HG03103 (cell line): ENCODE data around the gene CLMN.

ENCODE experiments used
- ATAC-seq: cut with Tn5 transposase; IDR thresholded peaks from one replicate; pipeline ENCODE4 v1.9.1; 2021; ENCODE audit warnings: low read depth; ENCODE audit not compliant: unreplicated experiment

Gene CLMN

DNA sequence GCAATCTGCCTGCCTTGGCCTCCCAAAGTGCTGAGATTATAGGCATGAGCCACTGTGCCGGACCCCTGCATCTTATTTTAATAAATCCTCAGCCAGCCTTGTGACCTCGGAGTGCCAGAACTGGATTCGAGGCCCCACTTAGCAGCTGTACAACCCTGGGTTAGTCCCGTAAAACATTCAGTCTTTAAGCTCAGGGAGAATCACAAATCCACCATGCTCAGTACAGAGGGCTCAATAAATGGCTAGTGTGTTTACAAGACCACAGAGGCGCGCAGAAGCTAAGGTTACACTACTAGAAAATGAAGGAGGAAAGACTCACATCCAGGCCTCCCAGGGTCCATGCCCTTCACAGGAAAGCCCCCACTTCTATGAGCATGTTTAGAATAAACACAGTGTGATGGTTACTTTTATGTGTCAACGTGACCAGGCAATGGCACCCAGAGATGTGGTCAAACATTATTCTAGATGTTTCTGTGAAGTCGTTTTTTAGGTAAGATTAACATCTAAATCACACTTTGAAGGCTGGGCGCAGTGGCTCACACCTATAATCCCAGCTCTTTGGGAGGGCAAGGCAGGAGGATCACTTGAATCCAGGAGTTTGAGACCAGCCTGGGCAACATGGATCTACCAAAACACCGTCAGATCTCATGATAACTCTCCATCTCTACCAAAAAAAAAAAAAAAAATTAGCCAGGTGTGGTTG, 55.3 kb downstream of the CLMN start:
- ATAC-seq = no peak

DNA sequence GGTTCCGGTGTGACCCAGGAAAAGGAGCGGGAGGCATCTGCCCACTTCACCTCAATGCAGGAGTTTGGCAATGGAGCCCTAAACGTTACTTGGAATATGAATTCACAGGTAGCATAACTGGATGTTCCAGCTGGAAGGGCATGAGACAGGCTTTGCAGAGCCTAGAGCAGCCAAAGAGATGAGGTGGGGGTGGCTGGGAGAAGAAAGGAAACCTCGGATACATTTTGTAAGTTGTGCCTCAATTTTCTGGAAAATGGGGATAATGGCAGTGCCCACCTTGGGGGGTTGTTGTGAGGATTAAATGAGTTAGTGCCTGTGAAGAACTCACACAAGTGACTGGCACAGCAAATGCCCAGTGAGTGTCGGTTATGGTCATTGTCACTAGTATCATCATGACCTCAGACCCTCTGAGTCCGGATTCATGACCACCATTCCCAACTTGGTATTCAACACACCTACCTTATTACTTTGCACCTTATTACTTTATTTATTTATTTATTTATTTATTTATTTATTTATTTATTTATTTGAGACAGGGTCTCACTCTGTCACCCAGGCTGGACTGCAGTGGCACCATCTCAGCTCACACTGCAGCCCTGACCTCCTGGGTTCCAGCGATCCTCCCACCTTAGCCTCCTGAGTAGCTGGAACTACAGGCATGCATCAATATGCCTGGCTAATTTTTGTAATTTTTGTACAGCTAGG, 56.0 kb downstream of the CLMN start:
- no peak for ATAC-seq

DNA sequence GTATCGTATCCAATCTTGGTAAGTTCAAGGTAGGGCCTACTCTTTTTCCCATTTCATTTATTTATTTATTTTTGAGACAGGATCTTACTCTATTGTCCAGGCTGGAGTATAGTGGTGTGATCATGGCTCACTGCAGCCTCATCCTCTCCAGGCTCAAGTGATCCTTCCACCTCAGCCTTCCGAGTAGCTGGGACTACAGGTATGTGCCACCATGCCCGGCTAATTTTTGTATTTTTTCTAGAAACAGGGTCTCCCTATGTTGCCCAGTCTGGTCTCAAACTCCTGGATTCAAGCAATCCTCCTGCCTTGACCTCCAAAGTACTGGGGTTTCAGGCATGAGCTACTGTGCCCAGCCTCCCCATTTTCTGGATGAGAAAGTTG, 57.2 kb downstream of the CLMN start:
- no peak for ATAC-seq

DNA sequence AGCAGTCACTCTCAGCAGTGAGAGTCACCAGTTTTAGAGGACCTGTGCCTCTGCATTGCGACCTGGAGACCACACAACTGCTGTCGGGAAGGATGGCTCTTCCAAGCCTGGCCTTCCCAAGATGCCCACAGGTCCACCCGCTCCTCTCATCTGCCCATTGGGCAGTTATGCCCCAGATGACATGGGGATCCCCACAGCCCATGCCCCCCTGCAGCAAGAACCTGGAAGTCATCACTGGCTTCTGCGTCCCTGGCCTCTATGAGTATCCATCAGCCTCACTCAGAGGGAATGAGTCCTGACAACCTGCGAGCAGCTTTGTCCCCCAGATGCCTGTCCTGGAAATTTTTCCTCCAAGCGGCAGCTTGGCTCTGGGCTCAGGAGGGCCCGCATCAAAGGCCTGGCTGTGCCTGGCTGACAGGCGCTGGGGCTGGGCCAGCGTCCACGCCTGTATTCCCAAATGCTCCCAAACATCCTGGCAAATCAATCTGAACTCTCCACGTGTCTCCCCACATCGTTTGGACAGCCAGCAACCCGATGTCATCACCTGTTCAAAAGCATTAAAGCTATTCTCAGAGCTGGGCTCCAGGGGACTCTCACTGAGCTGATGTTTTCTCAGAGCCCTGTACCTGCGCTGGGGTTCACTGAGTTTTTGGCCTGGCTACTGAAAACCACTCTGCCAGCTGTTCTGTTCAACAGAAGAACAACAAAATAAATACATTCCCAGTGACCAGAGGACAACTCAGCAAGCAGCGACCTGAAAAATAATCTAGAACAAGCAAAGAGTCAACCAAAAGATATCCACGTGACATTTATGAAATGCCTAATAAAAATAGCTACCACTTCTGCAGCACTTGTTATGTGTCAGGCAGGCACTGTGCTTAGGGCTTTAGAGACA, 57.8 kb downstream of the CLMN start:
- no peak for ATAC-seq

DNA sequence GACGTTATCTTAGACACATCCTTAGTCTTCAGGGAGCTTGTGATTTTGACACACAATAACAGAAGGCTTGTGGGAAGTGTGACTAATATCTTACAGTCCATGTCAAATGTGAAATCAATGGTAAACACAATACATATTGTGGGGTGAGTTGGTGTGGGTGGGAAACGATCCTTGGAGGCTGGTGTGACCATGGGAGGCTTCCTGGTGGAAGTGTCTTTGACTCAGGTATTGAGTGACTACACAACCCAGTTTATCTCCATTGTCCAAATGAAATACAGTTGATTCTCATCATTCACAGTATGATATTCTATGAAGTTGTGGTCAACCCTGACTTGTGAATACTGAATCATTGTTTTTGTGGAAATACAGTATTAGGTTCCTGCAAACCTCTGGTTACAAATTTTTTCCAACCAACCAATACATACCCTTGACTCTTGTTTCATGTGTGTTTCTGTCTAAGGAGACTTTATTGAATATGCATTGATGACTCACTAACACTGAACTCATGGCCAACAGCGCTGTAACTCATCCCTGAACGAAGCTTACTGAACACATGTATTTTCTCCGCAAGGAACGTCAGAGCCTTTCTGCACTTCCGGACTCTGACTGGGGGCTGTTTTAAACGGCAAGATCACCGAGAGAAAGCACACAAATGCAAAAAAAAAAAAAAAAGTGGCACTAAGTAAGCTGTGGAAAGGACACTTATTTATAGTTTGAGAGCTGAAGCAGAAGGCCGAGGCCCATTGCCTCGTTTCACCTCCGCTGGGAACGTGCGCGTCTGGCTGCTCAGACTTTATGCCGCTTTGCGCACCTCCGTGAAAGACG, 59.0 kb downstream of the CLMN start:
- ATAC-seq = no peak

DNA sequence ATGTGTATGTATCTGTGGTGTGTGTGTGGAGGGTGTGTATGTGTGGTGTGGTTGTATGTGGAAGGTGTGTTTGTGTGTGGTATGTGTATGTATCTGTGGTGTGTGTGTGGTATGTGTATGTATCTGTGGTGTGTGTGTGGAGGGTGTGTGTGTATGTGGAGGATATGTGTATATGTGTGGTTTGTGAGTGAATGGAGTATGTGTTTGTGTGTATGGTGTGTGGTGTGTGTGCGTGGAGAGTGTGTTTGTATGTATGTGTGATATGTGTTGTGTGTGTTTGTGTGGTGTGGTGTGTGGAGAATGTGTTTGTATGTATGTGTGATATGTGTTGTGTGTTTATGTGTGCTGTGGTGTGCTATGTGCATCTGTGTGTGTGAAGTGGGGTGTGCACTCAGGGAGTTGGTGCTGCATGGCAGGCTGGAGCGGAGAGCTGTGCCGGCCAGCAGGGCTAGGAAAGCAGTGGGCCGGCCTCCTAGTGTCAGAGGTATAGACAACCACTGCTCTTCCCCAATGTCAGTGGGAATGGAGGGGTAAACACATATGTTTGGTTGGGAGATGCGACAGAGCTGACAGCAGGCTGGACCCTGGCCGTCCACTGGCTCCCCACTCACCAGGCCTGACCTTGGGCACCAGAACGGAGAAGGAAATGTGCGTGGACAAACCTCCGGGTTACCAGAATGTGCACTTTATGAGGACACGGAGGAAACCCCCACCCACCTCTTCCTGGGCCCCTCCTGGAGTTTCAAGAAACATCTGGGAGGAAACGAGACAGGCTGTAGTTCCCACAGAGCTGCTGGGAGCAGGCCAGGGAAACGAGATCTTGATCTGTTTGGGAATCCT, 60.7 kb downstream of the CLMN start:
- ATAC-seq = no peak

DNA sequence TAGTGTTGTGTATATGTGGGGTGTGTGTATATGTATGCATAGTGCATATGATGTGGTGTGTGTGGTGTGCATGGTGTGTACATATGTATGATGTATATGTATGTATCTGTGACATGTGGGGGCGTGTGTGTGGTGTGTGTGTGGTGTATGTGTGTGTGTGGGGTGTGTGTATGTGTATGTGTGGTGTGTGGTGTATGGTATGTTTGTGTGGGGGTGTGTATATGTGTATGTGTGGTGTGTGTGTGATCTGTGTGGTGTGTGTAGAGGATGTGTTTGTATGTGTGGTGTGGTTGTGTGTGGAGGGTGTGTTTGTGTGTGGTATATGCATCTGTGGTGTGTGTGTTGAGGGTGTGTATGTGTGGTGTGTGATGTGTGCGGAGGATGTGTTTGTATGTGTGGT, 61.6 kb downstream of the CLMN start:
- ATAC-seq = no peak

DNA sequence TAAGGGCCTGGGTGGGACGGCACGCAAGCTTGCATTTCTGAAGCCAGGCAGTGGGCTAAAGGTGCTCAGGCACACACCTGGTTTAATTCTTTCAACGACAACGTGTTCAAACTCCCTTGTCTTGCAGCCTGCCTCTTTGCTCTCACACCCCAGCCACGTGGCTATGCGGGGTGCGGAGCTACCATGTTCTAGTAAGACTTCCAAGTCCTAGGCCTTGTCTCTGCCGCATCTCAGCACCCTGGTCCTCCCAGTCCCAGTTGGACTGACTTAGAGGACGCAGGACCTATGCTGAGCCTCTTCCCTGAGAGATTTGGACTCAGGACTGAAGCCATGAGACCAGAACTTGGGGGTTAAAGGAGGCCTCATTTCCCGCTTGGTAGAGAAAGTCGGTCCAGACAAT, 62.2 kb downstream of the CLMN start:
- no peak for ATAC-seq

DNA sequence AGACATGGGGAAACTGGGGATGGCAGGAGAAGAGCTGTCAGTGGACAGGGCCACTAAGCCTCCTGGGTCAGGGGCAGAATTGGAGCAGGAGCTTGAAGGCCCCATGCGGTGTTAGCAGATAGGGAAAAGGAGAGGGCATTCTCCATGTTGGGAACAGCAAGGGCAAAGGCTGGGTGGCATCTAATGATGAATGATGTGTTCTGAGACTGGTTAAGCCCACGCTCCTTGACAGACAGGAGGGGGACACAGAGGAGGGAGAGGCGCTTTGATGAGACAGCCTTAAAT, 63.0 kb downstream of the CLMN start:
- no peak for ATAC-seq

DNA sequence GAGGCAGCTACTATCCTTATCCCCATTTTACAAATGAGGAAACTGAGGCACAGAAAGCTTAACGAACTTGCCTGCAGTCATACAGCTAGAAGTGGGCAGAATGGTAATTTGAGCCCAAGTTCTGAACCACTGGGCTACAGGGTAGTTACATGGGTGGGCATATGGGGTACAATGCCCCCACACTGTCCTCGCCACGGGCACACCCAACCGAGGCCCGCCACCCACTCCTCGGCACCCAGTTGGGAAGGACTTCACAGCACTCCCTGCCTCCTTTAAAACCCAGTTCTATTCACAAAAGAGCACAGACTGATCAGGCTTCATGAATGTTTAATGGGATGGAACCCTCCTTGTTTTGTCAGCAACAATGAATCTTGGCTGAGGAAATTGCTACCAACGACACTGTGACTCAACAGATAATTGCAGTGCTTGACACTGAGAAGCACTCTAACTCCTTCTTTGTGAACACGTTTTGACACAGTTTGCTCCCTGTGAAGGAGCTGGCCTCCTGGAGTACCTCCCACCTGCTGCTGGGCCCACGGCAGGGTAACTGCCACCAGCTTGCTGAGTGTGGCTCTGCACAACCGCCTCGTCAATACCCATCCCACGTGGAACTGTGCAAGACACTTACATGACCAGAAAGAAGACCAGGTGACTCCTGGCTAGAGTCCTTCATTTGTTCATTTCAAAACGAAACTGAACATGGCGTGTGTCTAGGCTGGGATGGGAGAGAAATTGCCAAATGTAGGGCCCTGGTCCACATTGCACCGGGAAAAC, 63.5 kb downstream of the CLMN start:
- no peak for ATAC-seq

DNA sequence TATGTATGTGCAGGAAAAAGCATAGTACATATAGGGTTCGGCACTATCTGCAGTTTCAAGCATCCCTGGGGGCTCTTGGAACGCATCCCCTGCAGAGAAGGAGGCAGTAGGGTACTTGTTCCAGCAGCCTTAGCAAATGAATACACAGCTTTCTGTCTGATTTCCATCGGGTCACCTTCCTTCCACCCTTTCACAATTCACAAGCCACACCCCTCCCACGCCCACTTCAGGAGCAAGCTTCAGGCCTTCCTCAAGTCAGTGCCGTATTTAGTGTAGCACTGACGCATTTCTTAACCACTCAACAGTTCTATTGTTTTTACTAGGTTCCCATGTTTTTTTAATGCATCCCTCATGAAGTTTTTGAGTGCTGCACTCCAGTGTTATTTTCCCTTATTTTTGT, 64.2 kb downstream of the CLMN start:
- ATAC-seq = no peak

DNA sequence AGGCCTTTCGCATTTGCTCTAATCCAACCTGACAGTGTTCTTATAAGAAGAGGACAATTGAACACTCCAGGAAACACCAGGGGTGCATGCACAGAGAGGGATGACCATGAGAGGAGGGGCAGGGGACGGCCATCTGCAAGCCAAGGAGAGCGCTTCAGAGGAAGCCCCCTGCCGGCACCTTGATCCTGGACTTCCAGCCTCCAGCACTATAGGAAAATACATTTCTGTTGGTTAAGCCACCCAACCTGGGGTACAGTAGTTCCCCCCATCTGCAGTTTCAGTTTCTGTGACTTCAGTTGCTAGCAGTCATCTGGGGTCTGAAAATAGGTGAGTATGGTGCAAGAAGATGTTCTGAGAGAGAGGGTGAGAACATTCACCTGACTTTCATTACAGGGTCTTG, 64.7 kb downstream of the CLMN start:
- ATAC-seq = no peak

DNA sequence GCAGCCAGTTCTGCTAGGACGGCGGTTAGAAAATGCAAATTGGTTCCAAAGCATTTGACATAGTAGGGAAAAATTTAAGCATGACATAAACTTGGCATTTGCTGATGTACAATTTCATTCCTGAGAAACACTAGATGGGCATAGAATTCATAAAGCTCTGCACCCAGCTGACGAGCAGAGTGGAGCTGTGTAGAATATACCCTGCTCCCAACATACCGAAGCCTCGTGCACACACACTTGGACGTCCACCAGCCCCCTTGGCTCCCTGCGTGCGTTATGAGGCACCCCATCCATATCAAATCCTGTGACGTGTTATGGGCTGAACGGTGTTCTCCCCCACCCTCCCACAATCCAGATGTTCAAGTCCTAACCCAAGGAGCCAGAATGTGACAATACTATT, 65.4 kb downstream of the CLMN start:
- no peak for ATAC-seq

DNA sequence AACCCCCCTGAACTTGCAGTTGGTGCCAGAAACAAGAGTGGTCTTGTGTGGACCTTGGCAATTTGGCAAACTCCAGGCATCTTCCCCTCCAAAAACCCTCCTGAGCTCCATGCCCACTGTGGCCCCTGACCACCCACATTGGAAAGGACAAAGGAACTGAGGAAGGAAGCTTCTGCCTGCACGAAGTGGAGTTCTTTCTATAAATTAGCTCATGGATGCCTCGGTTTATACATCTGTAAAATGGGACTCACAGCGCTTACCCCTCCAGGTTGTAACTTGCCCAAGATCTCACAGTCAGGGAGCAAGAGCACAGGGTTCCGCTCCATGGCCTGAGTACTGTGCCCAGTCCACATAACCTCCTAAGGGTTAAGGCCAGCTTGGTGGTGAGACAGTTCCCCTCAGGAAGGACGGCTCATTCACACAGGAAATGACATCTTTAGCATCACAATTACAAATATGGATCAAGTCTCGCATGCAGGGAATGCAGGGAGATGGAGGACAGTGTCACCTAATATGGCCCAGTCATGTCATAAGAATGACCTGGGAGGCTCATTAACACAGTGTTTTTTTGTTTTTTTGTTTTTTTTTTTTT, 66.6 kb downstream of the CLMN start:
- no peak for ATAC-seq

DNA sequence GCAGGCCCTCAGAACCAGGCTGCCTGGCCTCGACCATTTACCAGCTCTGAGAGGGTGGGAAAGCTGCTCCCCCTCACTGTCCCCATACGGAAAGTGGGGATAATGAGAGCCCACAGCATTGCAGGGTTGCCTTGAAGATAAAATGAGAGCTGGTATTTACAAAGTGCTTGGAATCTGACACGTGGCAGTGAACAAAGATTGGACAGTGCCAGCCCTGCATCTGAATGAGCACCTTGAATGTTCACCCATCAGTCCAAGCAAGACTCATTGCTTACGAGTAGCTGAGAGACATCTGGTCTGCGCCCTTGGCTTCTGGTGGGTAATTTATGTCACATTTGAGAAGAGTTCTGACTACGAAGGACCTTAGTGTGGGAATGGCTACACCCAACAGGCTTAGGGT, 67.5 kb downstream of the CLMN start:
- ATAC-seq = no peak

DNA sequence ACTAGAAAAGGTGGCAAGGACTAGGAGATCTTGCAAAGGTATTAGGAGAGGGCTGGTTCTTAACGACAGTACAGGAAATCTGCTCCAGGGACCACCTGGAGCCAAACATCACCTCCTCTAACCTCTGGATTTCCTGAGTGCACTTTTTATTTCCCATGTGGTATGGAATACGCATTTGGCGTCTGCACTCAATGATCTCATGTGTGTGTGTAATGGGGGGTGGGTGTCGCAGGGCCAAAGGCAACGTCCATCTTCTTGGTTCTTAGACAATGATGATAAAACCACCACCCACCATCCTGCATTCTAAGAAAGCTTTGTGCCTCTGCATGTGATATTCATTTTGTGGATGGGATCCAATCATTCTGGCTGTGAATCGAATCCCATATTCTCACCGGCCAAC, 68.8 kb downstream of the CLMN start:
- ATAC-seq = no peak

DNA sequence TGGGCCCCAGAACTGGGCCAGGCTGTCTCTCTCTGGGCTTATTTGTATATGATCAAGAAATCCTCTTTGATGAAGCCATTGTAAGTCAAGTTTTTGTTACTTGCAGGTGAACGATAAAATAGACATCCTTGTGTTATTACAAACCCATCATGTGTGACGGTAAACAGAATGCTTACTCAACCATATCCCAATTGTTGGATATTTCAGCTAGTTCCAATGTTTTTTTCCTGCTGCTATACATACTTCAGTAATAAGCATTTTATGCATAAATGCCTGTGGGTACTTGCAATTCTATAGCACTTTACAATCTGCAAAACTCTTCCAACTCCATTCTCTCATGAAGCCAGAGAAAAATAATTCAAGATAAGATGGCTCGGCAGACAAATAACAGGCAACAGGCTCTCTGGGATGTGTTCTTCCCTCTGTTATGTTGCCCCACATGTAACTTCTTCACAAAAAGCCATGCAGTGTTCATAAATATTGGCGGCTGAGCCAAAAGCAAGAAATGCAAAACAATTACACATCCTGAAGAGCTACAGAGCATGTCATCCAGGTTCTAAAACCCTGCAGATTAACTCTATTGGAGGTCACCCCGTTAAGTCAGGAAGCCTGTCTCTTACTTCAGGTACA, 69.5 kb downstream of the CLMN start:
- no peak for ATAC-seq

DNA sequence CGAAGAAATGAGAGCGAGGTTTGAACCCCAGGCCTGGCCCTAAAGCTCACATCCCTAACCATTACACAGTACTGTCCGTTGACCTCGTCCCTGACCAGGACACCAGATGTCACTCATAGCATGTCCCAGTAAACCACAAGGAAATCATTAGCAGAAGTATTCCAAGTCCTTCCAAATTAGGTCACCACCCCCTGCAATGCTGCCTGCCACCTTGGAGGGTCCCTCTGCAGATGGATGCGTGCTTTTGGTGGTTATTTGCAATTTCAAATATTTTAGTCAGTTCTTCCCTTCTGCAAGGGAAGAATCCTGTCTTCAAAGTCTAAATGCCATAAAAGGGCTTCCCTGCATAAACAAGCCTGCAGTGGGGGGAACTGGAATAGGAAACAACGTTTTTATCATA, 71.3 kb downstream of the CLMN start:
- no peak for ATAC-seq
